Right lobe of liver (tissue), 4 donors: ENCODE data around the gene ATRIP.

Source experiments
- CTCF ChIP-seq, 4 donors: fragments of 200-600 bp in 3 of 4; fragments of 450-650 bp in 1 of 4; IDR thresholded peaks; one replicate each; pipeline versions ENCODE4 v1.5.1 to v1.8.0; 2016 to 2022; ENCODE audit warnings: antibody characterized with exemption in 4 of 4, mild to moderate bottlenecking in 2 of 4
- POLR2A ChIP-seq: fragments of 450-650 bp; IDR thresholded peaks from one replicate; pipeline ENCODE4 v1.6.1; 2017; ENCODE audit warnings: antibody characterized with exemption, mild to moderate bottlenecking
- donor health status: DM: no; HTN: no; CAD: no.
- donor health status: DM: no; HTN: no; CAD: no.
- donor health status: DM: no; HTN: yes; CAD: no.

GRCh38 chr3:48473617-48473952 is 27.0 kb downstream of the ATRIP start:
- no peak for TF ChIP-seq CTCF (IDR thresholded peaks at IDR 0.05)
- no peak for TF ChIP-seq POLR2A
